HG03521 (cell line): ENCODE data around the gene SCN11A.

Experiments used
- ATAC-seq: cut with Tn5 transposase; IDR thresholded peaks from one replicate; pipeline ENCODE4 v1.9.1; 2021; ENCODE audit warnings: mild to moderate bottlenecking, moderate library complexity; ENCODE audit not compliant: unreplicated experiment

The SCN11A gene

DNA sequence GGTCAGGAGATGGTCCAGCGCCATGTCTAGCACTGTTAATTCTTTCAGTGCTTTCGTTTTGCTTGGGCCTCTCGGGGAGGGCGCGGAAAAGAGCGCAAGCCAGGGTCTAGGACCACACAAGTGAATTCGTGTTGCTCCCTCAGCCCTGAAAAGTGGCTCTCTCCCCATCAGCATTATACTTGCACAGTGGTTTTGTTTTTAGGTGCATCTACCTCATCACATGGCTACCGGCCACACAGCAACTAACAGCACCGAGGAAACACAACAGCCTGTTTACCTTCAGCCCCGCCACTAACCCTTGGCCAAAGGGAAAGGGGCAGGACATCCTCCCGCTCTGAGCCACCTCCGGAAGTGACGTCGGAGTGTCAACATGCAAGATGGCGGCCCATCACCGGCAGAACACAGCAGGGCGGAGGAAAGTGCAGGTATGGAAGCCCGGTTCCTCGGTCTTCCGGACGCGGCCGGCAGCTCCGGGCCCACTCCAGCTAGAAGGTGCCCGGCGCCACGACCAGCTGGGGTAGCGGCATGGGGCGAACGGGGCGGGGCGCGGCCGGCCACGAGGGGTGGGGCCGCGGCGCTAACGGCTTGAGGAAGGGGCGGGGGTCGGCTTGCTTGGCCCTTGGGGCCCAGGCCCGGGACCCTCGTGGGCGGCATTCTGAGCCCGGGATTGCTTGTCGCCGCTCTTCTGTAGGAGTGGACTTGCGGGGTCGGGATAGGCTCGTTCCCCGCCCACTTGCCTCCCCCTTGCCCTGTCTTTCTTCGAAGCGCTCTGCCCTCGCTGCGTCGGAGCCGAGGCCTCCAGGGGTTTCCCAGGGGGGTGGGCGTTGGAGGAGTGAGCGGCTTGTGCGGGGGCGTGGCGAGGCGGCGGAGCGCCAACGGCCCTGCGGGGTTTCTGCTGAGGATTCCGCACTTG, at the start of gene SCN11A, which contains the start of gene WDR48:
SCN11A (minus strand) TSS at position 296 of the 913 bp plus-strand sequence. CDS start 101,582 bp downstream, outside the sequence.
WDR48 (plus strand) TSS at position 368 of the 913 bp plus-strand sequence; CDS start at position 378, 10 bp downstream.
- peak; percentile 98 for ATAC-seq

DNA sequence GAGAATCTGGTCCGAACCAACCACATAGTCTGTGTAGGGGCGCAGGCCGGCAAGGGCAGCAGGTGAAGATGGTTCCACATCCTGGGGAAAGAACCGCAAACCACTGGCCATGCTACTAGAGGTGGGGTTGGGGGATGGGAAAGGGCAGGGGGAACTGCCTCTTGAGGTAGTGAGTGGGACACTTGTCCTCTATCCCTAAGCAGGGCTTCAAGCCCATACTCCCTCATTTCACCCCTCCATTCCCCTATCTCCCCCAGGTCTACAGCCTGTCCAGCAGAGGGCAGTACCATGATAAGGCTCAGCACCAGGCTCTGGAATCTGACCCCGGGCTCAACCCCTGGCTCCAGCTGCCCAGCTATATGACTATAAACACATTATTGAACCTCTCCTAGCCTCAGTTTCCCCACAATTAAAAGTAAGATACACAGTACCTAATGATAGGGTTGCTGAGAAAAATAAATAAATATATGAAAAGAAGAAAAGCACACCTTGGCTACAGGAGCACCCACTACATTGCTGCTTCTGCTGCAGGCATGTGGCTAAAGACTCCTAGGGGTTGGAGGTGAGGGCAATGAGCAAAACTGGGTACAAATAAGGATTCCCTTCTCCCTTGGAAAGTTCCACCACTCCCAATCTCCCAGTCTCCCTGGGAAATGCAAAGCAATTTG, 49.4 kb upstream of the SCN11A start:
- ATAC-seq: peak; percentile 64

GRCh38 chr3:39100500-39100886, 48.7 kb upstream of the SCN11A start:
- no peak for ATAC-seq

- ATAC-seq: no peak
Measured at GRCh38 chr3:39099738-39100499, 48.2 kb upstream of the SCN11A start.

DNA sequence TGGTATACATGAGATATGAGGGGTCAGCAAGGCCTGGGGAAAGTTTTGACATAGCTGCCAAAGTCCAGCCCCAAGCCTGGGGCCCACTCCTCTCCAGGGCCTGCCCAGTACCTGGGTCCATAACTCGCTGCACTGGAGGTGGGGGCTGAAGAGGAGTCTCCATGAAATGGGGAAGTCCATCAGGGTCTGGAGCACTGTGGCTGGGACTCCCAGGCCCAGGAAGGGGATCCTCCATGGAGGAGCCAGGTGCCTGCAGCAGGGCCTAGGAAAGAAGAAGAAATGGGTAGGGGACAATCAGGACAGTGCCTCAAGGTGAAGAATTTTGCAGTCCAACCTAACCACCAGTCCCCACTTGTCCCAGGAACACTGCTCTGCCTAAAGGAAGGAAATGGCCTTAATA, 47.5 kb upstream of the SCN11A start:
- no peak for ATAC-seq

GRCh38 chr3:39098473-39099000, 46.8 kb upstream of the SCN11A start:
- ATAC-seq: no peak

DNA sequence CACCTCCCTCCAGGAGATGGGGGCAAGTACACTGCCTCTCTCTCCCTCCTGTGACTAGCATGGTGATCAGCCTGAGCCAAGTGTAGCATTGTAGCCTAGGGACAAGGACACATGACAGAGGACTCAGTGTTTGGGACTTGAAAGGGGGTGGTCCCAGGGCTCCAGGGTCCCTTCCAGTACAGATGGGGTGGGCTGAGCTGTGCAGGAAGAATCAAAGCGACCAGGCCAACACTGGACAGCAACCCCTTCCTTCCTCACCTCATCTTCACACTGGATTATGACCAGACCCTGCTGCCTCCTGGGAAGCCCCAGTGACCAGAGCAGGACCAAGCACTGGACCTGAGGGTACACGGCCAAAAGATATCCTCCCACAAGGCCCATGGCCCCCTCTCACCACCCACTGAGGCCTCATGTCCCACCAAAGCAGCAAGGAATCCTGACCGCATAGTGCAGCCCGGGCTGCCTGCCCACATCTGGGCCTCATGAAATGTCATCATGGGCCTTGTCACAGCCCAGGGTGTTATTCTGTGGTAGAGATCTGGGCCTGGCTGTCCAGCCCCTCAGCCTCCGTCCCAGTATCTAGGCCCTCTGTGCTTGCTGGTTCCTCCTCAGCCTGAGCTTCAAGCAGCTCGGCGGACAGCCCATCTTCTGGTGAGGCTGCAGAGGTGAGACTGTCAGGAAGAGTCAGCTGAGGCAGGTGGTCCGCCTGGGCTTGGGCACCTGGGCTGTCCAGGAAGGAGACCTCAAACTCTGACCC, 46.1 kb upstream of the SCN11A start:
- no peak for ATAC-seq

- ATAC-seq: no peak
Measured at GRCh38 chr3:39096775-39097174, 45.0 kb upstream of the SCN11A start.

DNA sequence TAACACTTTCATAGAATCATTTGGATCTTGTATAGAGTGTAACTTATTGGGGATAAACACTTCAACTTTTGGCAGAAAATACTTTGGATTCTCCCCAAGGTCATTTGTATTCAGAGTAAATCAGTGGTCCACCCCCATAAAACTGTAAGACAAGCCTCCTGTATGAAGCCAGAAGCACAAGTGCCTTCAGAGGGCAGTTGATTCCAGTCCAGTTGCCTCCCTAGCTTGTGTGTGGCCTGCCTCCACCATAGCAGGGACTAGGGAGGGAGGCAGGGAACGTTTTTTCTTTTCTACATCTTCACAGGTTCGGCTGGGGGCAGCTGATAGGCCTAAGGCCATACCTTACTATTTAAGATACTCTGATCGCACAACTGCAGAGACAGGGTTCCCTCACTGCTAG, 44.0 kb upstream of the SCN11A start:
- no peak for ATAC-seq

DNA sequence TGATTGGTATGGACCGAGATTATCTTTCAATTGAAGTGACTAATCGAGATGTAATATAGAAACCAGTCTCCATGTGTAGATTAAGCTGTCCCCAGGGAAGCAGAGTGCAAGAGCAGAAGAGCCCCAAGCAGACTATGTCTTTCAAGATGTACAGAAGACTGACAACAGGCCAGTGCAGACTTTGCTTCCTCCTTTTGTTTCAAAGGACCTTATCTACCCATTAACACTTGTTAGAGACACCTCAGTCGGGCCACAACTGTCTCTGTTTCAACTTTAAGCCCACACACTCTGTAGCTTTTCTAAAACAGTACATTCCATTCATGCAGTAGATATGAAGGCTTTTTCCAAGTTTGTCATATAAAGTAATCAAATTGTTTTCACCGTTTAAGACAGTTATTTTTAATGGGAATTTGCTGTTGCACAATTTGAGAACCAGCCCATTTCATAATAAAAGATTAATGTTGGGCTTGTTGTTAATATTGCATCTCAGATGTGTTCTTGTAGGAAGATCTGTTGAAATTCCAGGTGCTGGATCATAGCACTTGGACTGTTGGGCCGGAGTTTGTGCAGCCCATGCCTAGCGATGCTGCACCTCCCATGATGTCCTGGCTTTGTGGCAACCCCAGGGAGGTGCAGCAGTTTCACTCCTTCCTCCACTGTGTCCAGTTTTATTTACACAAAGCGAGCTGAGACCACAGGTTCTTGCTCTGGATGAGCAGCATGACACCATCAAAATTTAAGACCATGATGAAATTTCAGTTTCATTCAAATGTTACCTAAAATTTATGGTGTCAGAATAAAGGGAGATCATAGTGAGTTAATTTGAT, 43.3 kb upstream of the SCN11A start:
- ATAC-seq: no peak

- ATAC-seq: no peak
Measured at GRCh38 chr3:39090922-39091321, 39.2 kb upstream of the SCN11A start.

DNA sequence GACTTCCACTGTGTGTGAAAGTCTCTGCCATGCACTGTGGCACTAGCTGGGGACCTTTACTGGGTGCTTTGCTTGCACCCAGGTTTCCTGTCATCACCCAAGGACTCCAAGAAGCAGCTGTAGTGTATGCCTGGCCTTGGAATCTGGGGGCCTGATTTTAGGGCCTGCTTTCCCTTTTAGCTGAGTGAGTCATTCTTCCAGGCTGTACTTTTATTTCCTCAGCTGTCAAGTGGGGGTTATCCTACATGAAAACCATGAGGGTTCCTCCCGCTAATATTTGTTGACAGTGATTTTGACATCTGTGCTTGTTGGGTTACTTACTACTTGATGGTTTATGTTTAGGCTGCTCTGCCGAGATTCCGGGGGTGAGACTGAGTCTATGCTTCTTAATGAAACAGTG, 37.1 kb upstream of the SCN11A start:
- no peak for ATAC-seq

- ATAC-seq: no peak
Measured at GRCh38 chr3:39088456-39088855, 36.7 kb upstream of the SCN11A start.

DNA sequence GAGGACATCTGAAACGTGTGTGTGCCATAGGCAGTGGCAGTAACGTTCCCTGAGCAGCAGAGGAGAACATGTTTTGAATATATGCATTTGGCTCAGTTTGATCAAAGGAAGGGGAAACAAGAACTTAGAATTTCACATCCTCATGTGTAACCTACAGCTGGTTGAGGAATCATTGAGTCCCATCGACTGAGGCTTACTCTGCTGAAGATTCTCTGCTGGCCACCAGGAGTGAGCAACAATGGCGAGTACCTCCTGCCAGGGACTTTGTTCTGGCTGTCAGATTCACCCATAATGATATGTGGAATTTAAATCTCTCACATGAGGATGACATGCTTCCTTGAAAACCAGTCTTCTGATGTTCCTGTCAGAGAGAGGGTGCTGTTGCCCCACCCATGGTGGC, 34.4 kb upstream of the SCN11A start:
- ATAC-seq: no peak

GRCh38 chr3:39082666-39083313, 31.0 kb upstream of the SCN11A start:
- no peak for ATAC-seq

- no peak for ATAC-seq
Measured at GRCh38 chr3:39080026-39080425, 28.3 kb upstream of the SCN11A start.

GRCh38 chr3:39079530-39079929, 27.8 kb upstream of the SCN11A start:
- no peak for ATAC-seq

DNA sequence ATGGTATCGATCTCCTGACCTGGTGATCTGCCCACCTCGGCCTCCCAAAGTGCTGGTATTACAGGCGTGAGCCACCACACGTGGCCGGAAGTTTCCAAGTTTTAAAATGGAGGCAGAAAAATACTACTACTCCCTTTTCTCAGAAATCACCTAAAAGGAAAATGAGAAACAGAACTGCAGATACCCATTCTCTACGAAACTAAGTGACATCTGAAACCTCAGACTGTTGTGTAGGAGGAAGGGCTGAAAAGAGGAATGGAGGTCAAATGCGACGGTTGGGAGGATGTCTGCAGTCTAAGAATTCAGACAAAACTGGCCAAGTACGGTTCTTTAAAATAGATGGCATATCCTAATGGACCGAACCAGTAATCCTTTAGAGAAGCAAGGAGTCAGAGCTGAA, 24.2 kb upstream of the SCN11A start:
- ATAC-seq: no peak

DNA sequence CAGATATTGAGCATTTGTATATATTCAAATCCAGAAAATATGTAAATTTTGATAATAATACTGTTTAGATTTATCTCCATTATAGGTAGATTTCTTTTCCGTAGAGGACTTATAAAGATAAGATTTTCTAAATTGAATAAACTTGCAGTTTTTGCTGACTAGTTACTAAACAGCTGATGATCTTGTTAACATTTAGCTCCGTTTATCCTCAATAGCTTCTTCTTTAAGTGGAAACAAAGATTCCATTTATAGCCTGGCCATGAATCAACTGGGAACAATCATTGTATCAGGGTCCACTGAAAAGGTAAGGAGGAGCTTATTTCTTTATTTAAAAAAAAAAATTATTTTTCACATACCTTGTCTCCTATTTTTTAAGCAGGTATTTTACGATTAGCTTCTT, 16.8 kb upstream of the SCN11A start:
- no peak for ATAC-seq
